Fibroblast of skin of scalp (primary cell): Measurements from ENCODE around the gene GRIN1.

Experiments
- DNase-seq: peaks from one replicate; pipeline ENCODE4 v3.0.0-alpha.2; 2013

The GRIN1 gene

DNA sequence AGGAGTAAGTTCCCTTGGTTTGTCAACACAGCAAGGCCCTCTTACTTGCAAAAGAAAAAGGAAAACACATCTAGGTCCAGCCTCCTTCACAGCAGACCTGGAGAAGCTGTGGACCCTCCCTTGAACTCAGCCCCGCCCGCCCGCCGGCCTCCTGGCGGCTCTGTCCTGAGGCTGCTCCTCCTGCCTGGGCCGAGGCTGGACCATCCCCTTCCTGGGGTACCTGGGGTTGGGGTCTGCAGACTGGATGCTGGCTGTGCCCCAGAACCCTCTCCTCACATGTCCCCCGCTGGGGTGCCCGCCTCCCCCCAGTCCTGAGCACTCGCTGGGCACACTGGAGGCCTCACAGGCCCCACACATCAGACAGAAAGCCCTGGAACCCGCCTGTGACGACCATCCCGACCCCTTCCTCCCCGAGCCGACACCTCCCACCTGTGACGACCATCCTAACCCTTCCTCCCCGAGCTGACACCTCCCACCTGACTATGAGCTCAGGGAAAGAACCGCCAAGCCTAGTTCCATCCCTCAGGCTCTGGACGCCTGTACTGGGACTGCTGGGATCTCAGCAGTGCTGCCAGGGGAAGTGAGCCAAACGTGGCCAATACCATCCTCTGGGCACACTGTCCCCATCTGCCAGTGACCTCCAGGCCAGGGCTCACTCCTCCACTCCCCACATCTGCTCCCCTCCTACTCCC lies 40.1 kb downstream of the GRIN1 start:
- no peak for DNase-seq

DNA sequence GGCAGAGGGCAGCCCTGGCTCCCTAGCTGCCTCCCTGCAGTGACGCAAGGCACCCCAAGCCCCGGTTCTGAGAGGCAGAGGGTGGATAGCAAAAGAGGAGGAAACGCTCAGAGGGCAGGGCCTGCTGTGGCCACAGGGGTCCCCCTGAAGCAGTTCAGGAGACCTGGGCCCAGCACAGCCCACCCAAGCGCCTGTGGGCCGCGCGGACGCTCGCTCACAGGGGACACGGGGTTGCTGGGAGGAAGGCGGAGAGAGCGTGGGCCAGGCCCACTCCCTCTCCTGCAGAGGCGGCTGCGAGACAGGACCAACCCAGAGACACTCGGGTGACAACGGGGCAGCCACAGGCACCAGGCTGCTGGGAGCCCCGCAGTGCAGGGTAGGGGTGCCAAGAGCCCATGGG lies 40.8 kb downstream of the GRIN1 start:
- no peak for DNase-seq

DNA sequence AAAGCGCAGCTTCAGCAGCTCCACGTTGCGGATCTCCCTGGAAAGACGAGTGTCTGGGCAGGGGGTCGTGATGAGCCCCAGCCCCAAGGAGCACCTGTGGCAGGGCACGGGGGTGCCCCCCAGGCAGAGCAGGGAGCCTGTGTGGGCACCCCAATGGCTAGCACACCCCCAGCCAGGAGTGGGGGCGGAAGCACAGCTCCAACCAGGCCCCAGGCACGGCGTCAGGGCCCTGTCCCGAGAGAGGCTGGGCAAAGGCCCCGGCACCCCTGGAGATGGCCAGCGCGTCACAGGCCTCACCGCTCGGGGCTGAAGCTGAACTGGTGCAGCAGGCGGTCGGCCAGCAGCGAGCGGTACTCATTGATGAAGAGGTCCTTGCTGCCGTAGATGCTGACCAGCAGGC lies 41.5 kb downstream of the GRIN1 start:
- no peak for DNase-seq

DNA sequence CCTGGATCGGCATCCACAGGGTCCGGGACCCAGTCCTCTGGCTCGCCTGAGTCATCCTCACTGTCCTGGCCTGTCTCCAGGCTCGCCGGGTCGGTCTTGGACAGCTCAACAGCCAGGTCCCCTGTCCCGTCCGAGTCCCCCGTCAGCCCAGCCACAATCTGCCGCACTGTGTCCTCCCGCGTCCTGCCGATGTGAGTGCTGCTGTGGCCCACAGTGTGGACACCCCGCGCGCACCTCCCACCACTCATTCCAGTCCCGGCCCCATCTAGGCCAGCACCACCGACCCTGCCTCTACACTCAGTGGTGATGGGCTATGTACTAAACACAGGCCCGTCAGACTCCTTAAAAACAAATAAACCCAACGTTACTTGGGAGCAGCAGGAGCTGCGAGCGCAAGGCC lies 42.7 kb downstream of the GRIN1 start:
- no peak for DNase-seq

DNA sequence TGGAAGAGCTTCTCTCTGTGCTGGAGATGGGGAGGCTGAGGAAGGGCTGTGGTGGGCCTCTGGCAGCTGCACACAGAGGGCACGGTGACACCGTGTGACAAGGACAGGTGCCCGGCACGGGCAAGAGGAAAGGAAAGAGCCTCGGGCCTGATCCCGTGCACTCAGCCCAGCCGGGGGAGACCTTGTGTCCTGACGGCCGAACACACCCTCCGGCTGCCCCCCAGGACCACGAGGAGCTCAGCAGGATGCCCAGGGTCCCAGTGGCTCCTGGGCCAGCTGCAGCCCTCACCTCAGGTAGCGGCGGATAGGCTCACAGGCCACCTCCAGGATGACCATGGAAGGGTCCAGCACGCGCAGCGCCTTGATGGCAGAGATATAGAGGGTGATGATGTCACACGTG lies 43.9 kb downstream of the GRIN1 start:
- DNase-seq: no peak

DNA sequence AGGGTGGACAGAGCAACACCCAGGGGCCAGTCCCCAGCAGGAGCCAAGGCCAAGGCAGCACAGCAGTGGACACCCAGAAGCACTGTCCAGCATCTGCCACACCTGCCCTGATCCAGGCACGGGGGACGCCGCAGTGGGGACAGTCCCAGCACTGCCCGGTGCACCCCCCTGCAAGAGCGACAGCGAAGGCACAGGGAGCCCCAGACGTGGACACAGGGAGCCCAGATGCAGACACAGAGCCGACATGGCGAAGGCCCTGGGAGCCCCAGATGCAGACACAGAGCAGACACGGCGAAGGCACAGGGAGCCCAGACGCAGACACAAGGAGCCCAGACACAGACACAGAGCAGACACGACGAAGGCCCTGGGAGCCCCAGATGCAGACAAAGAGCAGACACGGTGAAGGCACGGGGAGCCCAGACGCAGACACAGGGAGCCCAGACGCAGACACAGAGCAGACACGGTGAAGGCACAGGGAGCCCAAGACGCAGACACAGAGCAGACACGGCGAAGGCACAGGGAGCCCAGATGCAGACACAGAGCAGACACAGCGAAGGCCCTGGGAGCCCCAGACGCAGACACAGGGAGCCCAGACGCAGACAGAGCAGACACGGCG lies 45.1 kb downstream of the GRIN1 start:
- no peak for DNase-seq

DNA sequence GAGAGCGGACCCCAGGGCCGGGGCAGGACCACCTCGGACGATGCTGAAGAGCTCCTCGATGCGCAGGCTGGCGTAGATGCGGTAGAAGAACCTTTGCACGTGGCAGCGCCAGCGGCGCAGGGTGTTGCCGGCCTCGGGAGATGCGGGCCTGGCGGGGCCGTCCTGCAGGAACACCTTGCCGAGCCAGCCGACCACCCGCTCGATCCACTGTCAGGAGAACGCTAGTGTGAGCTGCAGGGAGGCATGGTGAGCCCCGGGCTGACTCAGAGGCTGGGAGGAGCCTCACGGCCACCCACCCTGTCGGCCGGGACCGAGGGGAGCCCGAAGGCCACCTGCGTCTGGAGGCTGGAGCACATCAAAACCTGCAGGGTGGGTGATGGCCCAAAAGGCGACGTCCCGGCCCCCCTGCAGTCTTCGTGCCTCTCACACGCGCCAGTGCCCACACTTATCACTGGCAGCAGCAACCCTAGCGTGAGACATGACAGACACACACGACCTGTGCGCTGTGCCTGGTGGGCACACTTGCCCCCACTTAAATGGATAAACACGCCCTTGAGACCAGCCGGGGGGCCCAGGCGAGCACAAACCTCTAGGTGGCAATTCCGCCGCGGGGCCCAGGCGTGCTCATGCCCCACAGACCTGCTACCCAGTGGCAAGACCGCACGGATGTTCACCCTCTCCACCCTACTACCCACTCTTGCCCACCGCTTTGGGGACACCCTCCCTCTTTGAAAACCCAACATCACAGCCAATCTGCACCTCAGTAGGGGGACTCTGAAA lies 46.1 kb downstream of the GRIN1 start:
- no peak for DNase-seq

DNA sequence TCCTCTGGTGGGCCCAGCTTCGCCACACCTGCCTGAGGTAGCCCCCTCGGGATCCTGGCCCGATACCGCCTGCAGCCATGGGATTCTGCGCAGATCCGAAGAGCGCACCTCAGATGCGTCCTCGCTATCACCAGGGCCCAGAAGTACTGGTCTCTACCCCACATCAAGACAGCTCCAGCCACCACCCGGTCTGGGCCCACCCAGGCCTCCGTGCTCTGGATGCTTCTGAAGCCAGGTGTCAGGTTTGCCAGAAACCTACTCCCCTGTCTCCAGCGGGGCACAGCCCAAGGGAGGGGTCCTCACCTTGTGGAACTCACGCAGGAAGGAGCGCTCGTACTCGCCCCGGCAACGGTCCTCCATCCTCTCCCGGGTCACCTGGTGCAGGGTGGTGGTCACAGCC lies 47.0 kb downstream of the GRIN1 start:
- no peak for DNase-seq

DNA sequence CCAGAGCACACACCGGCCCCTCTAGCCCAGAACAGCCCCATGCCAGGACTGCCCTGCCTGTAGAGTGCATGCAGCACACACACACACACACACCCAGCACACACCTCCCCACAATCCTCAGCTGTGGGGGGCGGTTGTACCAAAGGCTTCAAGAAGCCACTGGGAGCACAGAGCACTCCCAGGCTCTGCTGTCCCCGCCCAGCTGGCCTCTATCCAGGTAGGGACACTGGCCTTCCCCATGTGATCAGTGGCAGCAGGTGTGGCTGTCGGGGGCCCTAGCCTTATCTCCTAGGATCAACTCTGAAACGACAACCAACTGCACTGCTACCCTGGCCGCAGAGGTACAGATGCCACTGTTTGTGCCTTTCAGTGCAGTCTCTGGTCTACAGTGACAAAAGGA lies 47.4 kb downstream of the GRIN1 start:
- no peak for DNase-seq

DNA sequence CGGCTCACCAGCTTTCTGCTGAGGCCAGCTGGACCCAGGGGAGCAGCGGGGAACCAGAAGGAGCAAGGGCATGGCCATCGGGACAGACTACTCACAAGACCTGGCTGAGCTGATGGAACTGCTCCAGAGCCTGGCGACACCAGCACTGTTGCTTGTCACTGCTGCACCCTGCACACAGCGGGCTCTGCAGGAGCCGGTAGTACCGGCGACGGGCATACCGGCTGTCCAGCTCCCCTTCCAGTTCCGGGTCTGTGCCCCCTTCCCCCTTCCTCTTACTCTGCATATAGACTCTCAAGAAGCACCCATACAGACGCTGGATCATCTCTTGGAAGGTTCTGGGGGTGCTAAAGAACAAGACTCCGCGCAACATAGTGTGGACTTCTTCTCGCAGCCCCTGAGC lies 48.4 kb downstream of the GRIN1 start:
- DNase-seq: no peak

DNA sequence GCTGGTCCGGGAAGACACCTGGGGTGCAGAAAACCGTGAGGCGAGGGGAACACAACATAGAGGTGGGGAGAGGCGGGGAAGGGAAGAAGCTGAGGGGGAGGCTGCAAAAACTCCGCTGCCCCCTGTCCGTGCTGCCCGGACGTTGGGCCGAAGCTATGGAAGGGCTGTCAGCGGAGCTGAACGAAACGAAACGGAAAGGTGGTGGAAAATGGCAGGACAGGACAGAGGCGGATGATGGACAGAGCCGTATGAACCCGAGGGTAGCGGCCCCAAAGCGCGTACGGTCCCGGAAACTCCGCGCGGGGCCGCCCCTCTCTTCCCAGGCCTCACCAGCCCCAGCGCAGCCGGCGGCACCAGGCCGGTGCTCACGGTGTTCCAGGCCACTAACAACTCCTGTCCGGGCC lies 49.1 kb downstream of the GRIN1 start:
- no peak for DNase-seq

DNA sequence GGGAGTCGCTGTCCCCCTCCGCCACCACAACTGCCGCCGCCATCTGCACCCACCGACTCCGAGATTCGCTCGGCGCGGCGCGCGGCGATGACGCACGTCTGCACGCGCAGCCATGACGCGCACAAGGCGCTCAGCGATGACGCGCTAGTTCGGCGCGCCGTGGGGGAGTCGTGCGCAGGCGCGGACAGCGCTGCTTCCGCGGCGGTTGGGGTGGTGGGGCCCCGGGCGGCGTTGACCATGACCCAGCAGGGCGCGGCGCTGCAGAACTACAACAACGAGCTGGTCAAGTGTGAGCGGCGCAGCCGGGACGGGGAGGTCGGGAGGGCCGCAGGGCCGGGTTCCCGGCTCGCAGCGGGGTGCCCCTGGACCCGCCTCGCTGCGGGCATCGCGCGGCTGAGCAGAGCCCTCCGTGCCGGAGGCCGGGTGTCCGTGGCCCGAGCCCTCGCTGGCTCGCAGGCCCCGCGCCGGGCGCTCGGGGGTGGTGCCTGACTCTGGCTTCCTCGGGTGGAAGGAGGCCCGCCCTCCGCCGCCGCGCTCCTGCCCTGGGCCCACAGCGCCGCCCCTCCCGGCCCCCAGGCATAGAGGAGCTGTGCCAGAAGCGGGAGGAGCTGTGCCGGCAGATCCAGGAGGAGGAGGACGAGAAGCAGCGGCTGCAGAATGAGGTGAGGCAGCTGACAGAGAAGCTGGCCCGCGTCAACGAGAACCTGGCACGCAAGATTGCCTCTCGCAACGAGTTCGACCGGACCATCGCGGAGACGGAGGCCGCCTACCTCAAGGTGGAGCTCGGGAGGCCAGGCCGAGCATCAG lies 49.7 kb downstream of the GRIN1 start, which contains the start of the genes ANAPC2 and SSNA1:
TSS of gene ANAPC2 (minus strand) at position 71 of the 807 bp plus-strand sequence. CDS start at position 43, 28 bp downstream.
TSS of gene SSNA1 (plus strand) at position 187 of the 807 bp plus-strand sequence. CDS start at position 238, 51 bp downstream.
- DNase-seq: peak; percentile 93

DNA sequence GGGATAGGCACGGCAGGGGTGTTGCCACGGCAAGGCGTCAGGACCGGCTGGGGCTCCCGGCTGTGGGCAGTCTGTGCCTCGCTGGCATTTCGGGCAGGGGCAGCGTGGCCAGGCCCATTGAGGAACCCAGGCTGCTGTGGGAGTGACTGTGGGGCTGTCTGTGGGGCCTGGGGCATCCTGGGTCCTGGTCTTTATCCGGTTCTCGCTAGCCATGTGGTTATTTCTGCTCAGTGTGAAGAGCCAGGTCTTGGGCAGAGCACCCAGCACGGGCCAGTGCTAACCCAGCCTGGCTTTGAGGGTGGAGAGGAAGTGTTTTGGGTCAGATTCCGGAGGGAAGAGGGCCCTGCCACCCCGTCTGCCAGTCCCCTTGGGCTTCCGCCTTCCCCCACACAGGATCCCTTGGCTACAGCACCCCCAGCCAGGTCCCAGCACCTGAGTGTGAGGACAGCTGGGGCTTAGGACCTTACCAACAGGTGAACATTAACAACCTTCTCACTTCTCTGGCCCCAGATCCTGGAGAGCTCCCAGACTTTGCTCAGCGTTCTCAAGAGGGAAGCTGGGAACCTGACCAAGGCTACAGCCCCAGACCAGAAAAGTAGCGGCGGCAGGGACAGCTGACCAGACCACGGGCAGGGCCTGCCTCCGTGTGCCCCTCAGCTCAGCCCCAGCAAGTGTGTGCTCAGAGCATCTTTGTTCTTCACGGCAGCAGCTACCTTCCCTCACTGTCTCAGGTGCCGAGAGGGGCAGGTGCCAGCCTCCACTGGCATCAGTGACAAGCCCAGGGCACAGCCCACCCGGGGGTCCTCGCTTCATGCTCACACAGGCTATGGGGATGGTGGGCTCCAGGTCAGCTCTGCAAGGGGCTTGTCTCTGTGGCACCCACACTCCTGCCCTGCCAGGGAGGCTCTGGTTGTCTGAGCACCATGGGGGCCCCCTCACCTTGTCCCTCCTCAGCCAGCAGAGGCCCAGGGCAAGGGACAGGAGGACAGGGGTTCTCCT lies 50.6 kb downstream of the GRIN1 start:
- no peak for DNase-seq

DNA sequence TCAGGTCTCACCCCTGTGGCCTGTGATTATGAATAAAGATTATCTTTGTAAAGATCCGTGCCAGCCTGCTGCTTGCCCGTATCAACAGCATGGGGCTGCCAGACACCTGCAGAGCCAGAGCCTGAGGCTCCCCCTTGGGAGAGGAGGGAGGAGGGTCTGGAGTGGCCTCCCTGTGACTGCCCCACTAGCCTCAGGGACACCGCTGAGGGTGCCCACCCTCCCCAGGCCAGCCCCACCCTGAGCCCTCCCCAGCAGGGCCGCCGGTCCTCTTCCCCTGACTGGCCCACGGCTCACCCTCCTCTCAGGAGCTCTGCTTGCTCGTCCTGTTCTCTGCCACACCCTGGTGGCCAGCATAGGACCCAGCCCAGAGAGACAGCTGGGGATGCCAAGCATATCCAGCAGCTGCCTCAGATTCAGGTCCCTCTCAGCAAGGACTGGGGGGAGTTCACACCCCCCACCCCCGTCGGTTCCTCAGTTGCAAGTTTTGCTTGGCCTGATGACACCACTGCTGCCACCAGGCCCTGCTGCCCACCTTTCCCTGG lies 51.4 kb downstream of the GRIN1 start:
- no peak for DNase-seq

DNA sequence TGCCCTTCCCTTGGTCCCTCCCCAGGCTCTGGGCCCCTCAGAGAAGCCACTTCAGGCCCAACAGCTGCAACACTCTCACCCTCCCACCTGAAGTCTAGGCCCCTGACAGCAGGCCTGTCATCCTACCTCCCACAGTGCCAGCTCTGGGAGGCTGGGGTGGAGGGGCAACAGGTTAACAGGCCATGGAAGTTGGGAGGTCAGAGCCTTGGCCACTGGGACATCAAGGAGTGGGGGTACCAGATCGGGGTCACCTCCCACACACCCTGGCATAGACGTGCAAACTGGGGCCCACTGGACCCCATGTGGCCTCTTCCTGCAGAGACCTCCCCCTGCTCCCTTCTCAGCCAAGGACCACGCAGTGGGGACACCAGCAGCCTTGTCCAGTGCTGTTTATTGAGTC lies 52.3 kb downstream of the GRIN1 start:
- DNase-seq: no peak

DNA sequence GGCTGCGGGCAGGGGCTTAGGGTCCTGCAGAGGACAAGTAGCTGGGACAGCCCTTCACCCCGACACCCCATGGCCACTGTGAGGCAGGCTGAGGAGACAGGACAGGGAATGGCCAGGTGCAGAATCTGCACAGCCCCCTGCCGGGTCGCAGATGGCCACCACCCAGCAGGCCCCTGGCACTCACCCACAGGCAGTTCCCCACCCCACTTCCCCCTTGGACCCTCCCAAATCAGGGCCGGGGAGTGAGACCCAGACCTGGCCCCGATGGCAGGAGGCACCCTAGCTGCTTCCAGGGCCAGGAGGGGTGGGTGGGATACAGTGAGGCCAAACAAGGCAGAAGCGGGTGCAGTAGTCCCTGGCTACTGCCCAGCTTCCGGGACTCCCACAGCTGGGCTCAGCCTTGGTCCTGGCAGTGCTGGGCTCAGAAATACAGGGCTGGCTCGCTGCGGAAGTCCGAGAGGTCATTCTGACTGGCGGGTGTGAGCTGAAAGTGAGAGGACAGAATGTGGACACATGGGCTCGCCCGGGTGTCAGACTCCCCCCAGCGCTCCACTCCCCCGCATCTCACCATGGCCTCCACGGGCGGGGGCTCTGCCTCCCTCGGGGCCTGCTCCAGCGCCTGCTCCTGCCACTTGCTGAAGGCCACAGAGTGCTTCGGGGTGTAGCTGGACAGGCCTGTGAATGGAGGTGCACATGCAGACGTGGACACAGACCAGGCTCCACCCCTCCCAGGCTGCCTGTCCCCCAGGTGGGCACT lies 52.9 kb downstream of the GRIN1 start:
- no peak for DNase-seq

DNA sequence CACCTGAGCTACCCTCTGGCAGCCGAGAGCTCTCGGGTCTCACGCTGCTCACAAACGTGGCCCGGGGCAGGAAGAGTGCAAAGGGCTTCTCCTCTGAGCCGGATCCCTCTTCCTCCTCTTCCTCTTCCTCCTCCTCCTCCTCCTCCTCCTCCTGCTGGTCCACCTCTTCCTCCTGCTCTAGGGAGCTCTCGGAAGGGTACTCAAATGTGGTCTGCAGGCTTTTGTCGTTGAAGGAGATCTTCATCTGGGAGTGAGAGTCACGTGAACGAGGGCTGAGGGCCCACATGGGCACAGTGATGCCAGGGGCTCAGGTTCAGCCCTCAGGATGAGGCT lies 53.5 kb downstream of the GRIN1 start:
- no peak for DNase-seq

DNA sequence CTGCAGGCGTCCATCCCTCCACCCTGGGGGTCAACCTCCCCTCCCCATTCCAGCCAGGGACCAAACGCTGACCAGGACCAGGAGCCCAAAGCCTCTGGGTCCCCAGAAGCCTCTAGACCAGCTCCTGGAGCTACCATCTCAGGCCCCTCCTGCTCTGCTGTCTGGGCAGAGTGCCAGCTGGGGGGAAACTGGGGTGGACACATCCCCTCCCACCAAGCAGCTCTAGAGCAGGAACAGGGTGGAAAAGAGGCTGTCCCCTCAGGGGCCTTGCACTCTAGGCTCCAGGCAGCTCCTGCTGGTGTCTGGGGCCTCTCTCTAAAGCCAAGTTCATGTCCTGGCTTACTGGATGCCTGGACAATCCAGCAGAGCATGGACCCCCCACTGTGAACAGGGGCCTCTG lies 53.9 kb downstream of the GRIN1 start:
- no peak for DNase-seq

DNA sequence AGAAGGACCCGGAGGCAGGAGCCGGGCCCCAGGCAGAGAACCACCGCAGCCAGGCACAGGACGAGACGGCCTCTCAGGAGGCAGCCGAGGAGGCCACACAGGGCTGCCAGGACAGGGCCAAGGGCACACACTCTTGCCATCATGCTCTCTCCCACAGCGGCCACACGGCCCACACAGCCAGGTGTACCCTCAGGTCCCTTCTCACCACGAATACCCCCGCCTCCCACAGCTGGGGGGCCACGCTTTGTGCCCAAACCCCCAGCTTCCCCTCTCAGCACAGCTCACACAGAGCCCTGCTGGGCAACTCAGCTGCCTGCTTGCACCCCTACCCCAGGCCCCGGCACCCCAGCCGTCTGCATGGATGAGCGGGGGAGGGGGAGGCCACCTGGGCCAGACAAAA lies 54.8 kb downstream of the GRIN1 start:
- DNase-seq: no peak

DNA sequence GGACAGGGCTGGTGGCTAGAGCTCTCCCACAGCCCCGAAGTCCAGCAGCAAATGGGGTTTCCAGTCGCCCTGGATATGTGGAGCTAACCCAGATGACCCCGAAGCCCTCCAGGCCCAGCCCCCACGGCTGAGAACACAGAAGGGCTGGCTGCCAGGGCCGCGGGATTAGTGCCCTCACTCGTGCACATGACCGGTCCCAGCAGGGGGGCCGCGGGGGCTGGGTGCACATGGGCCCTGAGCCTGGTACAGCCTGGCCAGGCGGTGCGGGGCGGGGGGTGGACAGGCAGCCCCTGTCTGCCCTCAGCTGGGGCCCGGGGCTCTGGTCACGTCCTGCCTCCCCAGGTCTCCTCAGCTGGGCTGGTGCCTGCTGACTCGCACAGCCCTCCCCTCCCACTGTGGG lies 55.4 kb downstream of the GRIN1 start:
- no peak for DNase-seq

DNA sequence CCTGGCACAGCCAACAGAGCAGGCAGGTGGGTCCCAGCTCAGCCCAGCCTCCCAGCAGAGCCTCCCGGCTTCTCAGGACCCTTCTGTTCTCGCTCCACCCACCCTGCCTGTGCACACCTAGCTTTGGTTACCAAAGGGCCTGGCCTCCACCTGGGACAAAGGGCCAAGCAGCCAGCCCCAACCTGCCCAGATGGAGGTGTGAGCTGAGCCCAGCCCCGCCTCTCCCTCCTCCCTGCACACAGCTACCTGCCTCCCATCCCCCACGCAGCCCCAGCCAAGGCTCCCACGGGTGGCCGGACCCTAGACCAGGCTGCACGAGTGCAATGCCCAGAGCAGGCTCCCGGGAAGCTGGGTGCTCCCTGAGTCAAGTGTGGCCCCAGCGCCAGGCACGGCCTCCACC lies 56.0 kb downstream of the GRIN1 start:
- DNase-seq: no peak
